Activated CD8-positive, alpha-beta T cell treated with anti-CD3 and anti-CD28 coated beads, Interleukin-2, amount 10 ng/mL, durations not matched to agents 7 days and 5 days (primary cell): Measurements from ENCODE around the gene ITGAE. TPM values are rescaled to one million over a fixed set of nuclear protein-coding genes. Genes with fewer than 3 reads are reported as not detected.
"Not testable (repeated sequence)": the region's sequence is repeated elsewhere in the genome, so short reads cannot be mapped to it uniquely, and the experiment has no call there.

Source experiments
- ATAC-seq: fragments of 150-1000 bp; cut with Tn5 transposase; one replicate; pipeline ENCODE4 v1.10.0; 2021; ENCODE audit warnings: moderate library complexity
- CTCF ChIA-PET: fragments of 350-600 bp; sonication (Branson Sonifier 250); formaldehyde crosslinking; loops from one replicate; lab custom pipeline; 2021; ENCODE audit warnings: antibody characterized with exemption; lab: Charles Lee
- POLR2A ChIA-PET: fragments of 350-600 bp; sonication (Branson Sonifier 250); formaldehyde crosslinking; loops from one replicate; lab custom pipeline; 2021; ENCODE audit warnings: antibody characterized with exemption; lab: Charles Lee
- DNase-seq: peaks from one replicate; pipeline ENCODE4 v3.0.0-alpha.2; 2020
- H3K27ac Mint-ChIP-seq: one replicate; pipeline ENCODE4 v1.8.0; 2021; ENCODE audit warnings: mild to moderate bottlenecking, mixed read lengths
- H3K27me3 Mint-ChIP-seq: one replicate; pipeline ENCODE4 v1.8.0; 2021; ENCODE audit warnings: low read depth, mixed read lengths
- H3K36me3 Mint-ChIP-seq: one replicate; pipeline ENCODE4 v1.8.0; 2021; ENCODE audit warnings: low read depth, mixed read lengths
- H3K4me1 Mint-ChIP-seq: one replicate; pipeline ENCODE4 v1.8.0; 2021; ENCODE audit warnings: low read depth, mixed read lengths
- H3K4me3 Mint-ChIP-seq: one replicate; pipeline ENCODE4 v1.8.0; 2021; ENCODE audit warnings: mild to moderate bottlenecking, mixed read lengths
- H3K9me3 Mint-ChIP-seq: one replicate; pipeline ENCODE4 v1.8.0; 2022; ENCODE audit warnings: mixed read lengths; ENCODE audit not compliant: insufficient read depth
- total RNA-seq, 2 experiments: library from RNA; stranded (reverse); gene quantifications; one replicate each; pipeline ENCODE4 v1.2.3, GENCODE V29; 2021

The ITGAE gene
- total RNA-seq, 2 experiments from 2014 or later, result 22.9 to 23.2 TPM

GRCh38 chr17:3744014-3744413, 57.0 kb downstream of the ITGAE start:
- POLR2A ChIA-PET, result no interaction called here
- CTCF ChIA-PET, result no interaction called here
- DNase-seq, result no peak
- H3K36me3 Mint-ChIP-seq, result peaks cover 11% of the 10 kb centered on the region
- H3K4me3 Mint-ChIP-seq, result no peak overlapping the region
- ATAC-seq, result no peak
- H3K4me1 Mint-ChIP-seq, result peaks cover 38% of the 10 kb centered on the region
- H3K27ac Mint-ChIP-seq, result no peak overlapping the region
- H3K9me3 Mint-ChIP-seq, result no peaks in the 10 kb centered on the region
- H3K27me3 Mint-ChIP-seq, result peaks cover 5% of the 10 kb centered on the region

- peaks cover 47% of the 10 kb centered on the region for H3K4me1 Mint-ChIP-seq
- CTCF ChIA-PET, result interaction anchor here (0.6 to 9.5 kb wide), 12 partner anchors 9 to 171 kb away, joined by 3 to 456 read pairs (median 4); partner anchors contain the start of gene NCBP3
- H3K36me3 Mint-ChIP-seq, result peaks cover 11% of the 10 kb centered on the region
- H3K27ac Mint-ChIP-seq, result peak overlapping the region; percentile 68
- H3K9me3 Mint-ChIP-seq, result no peaks in the 10 kb centered on the region
- DNase-seq (peak; percentile 48), ATAC-seq (peak; percentile 35)
- peak overlapping the region; percentile 46 for H3K4me3 Mint-ChIP-seq
- H3K27me3 Mint-ChIP-seq, result peaks cover 4% of the 10 kb centered on the region
- POLR2A ChIA-PET, result interaction anchor here (0.8 to 1.8 kb wide), 3 partner anchors 24 to 72 kb away, joined by 3 to 5 read pairs (median 3); partner anchors contain the start of gene EMC6
These were observed 60.3 kb downstream of the ITGAE start for GRCh38 chr17:3740611-3741073.

- DNase-seq (no peak), ATAC-seq (no peak)
- Mint-ChIP-seq H3K27me3 (peaks cover 4% of the 10 kb centered on the region), H3K4me3 (no peak overlapping the region), H3K36me3 (peaks cover 11% of the 10 kb centered on the region), H3K9me3 (no peaks in the 10 kb centered on the region), H3K27ac (peak overlapping the region; percentile 69), H3K4me1 (peaks cover 47% of the 10 kb centered on the region)
- ChIA-PET CTCF (interaction anchor here (0.6 to 9.5 kb wide), 28 partner anchors 10 to 167 kb away, joined by 3 to 456 read pairs (median 15); partner anchors contain the start of genes CAMKK1, ITGAE and NCBP3), POLR2A (interaction anchor here (1.0 to 2.5 kb wide), 7 partner anchors 19 to 106 kb away, joined by 3 to 13 read pairs (median 5); partner anchors contain the start of genes EMC6 and NCBP3)
These were observed 61.4 kb downstream of the ITGAE start for GRCh38 chr17:3739422-3740124.

- ChIA-PET CTCF (interaction anchor here (0.8 to 9.5 kb wide), 41 partner anchors 11 to 176 kb away, joined by 3 to 456 read pairs (median 13); partner anchors contain the start of genes CAMKK1, HASPIN, ITGAE and NCBP3), POLR2A (interaction anchor here (0.7 to 2.5 kb wide), 7 partner anchors 15 to 106 kb away, joined by 3 to 13 read pairs (median 4); partner anchors contain the start of genes HASPIN and NCBP3)
- no peak overlapping the region for H3K4me3 Mint-ChIP-seq
- peak overlapping the region; percentile 69 for H3K27ac Mint-ChIP-seq
- peaks cover 50% of the 10 kb centered on the region for H3K4me1 Mint-ChIP-seq
- DNase-seq (peak; percentile 73), ATAC-seq (peak; percentile 71)
- no peaks in the 10 kb centered on the region for H3K9me3 Mint-ChIP-seq
- peaks cover 4% of the 10 kb centered on the region for H3K27me3 Mint-ChIP-seq
- peaks cover 11% of the 10 kb centered on the region for H3K36me3 Mint-ChIP-seq
These were observed 62.3 kb downstream of the ITGAE start for GRCh38 chr17:3738562-3739295.

DNA sequence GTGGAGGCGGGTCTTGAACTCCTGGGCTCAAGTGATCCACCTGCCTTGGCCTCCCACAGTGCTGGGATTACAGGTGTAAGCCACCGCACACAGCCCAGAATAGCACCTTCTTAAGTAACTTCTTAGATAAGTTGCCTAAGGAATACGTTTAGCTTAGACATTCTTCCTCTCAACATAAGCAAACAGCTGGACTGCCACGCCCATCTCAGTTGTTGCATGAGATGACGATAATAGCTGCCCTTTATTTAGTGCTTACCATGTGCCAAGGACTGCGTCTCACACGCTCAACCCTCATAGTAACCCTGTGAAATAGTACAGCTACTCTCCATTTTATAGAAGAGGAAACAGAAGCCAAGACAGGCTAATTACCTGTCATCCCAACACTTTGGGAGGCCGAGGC, 65.5 kb downstream of the ITGAE start:
- Mint-ChIP-seq H3K27me3 (peaks cover 4% of the 10 kb centered on the region), H3K27ac (no peak overlapping the region), H3K36me3 (peaks cover 5% of the 10 kb centered on the region), H3K9me3 (no peaks in the 10 kb centered on the region), H3K4me3 (no peak overlapping the region), H3K4me1 (peaks cover 33% of the 10 kb centered on the region)
- ChIA-PET CTCF (interaction anchor here (0.9 to 9.5 kb wide), 11 partner anchors 23 to 181 kb away, joined by 3 to 456 read pairs (median 4); partner anchors contain the start of genes NCBP3 and P2RX1), POLR2A (no interaction called here)
- DNase-seq, result no peak
- ATAC-seq, result no peak

DNA sequence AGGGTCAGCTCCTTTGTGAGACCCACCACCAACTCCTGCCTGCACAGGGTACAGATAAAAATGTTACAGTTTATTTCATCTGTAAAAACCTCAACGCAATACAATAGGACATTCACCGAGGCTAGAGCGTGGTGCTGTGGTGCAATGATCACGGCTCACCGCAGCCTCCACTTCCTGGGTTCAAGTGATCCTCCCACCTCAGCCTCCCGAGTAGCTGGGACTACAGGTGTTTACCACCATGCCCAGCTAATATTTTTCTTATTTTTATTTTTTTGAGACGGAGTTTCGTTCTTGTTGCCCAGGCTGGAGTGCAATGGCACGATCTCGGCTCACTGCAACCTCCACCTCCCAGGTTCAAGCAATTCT, 66.1 kb downstream of the ITGAE start:
- peaks cover 27% of the 10 kb centered on the region for H3K4me1 Mint-ChIP-seq
- ATAC-seq, H3K36me3 Mint-ChIP-seq, DNase-seq, H3K27me3 Mint-ChIP-seq, H3K4me3 Mint-ChIP-seq, H3K9me3 Mint-ChIP-seq, POLR2A ChIA-PET, H3K27ac Mint-ChIP-seq: not testable (repeated sequence)
- CTCF ChIA-PET, result interaction anchor here (0.9 to 9.5 kb wide), 7 partner anchors 22 to 182 kb away, joined by 3 to 456 read pairs (median 6); partner anchors contain the start of genes NCBP3 and P2RX1

DNA sequence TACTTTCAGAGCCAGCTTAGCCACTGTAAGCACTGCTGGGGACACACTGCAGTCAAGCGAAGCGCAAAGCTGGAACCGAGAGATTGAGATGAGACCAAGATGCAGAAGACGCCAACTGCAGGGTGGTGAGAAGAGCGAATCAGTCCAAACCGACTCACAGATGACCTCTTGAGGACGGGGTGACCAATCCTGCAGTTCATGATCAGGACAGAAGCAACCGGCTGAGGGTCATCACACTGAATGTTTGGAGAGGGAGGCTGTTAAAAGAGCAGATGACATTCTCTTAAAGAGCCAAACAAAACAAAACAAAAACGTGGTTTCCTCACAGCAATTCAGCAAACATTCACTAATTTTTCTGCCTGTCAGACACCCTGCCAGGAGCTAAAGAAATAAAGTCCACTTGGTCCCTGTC, 68.8 kb downstream of the ITGAE start:
- ATAC-seq (no peak), DNase-seq (no peak)
- Mint-ChIP-seq H3K27me3 (peaks cover 4% of the 10 kb centered on the region), H3K27ac (no peak overlapping the region), H3K36me3 (peaks cover 17% of the 10 kb centered on the region), H3K9me3 (no peaks in the 10 kb centered on the region), H3K4me1 (peaks cover 10% of the 10 kb centered on the region), H3K4me3 (no peak overlapping the region)
- ChIA-PET CTCF (interaction anchor here (0.6 to 9.5 kb wide), 4 partner anchors 96 to 685 kb away, joined by 3 to 456 read pairs (median 72); partner anchors contain the start of gene NCBP3), POLR2A (interaction anchor here (1.2 to 2.3 kb wide), 2 partner anchors 8 to 49 kb away, joined by 4 to 5 read pairs; partner anchors contain the start of gene HASPIN)

- Mint-ChIP-seq H3K36me3 (peaks cover 26% of the 10 kb centered on the region), H3K4me1 (peaks cover 19% of the 10 kb centered on the region), H3K27ac (no peak overlapping the region), H3K27me3 (no peaks in the 10 kb centered on the region), H3K9me3 (no peaks in the 10 kb centered on the region), H3K4me3 (no peak overlapping the region)
- DNase-seq (no peak), ATAC-seq (no peak)
- ChIA-PET CTCF (no interaction called here), POLR2A (no interaction called here)
These were observed 70.0 kb downstream of the ITGAE start for GRCh38 chr17:3730881-3731429.

DNA sequence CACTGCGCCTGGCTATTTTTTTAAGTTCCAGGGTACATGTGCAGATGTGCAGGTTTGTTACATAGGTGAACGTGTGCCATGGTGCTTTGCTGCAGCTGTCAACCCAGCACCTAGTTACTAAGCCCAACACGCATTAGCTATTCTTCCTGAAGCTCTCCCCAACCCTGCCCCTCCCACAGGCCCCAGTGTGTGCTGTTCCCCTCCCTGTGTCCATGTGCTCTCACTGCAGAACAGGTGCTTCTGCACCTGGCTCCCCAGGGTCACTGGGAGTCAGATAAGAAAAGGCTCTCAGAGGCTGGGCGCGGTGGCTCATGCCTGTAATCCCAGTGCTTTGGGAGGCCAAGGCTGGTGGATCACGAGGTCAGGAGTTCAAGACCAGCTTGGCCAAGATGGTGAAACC, 71.1 kb downstream of the ITGAE start:
- Mint-ChIP-seq H3K9me3 (no peaks in the 10 kb centered on the region), H3K4me3 (no peak overlapping the region), H3K36me3 (peaks cover 37% of the 10 kb centered on the region), H3K4me1 (peaks cover 29% of the 10 kb centered on the region), H3K27ac (no peak overlapping the region), H3K27me3 (no peaks in the 10 kb centered on the region)
- DNase-seq (no peak), ATAC-seq (no peak)
- ChIA-PET POLR2A (interaction anchor here (0.6 kb wide), 2 partner anchors 19 to 99 kb away, joined by 3 to 4 read pairs; no protein-coding TSS in a partner anchor), CTCF (interaction anchor here (0.9 to 1.3 kb wide), 3 partner anchors 47 to 114 kb away, joined by 3 to 4 read pairs (median 4); no protein-coding TSS in a partner anchor)

GRCh38 chr17:3728099-3728498, 72.9 kb downstream of the ITGAE start:
- H3K4me3 Mint-ChIP-seq, DNase-seq, H3K9me3 Mint-ChIP-seq, ATAC-seq, H3K27me3 Mint-ChIP-seq, H3K27ac Mint-ChIP-seq: not testable (repeated sequence)
- Mint-ChIP-seq H3K4me1 (peaks cover 32% of the 10 kb centered on the region), H3K36me3 (peaks cover 46% of the 10 kb centered on the region)
- POLR2A ChIA-PET, result interaction anchor here (0.9 to 1.3 kb wide), 2 partner anchors 9 to 99 kb away, joined by 3 read pairs; no protein-coding TSS in a partner anchor
- CTCF ChIA-PET, result interaction anchor here (0.7 to 4.5 kb wide), 8 partner anchors 11 to 276 kb away, joined by 3 to 45 read pairs (median 3); partner anchors contain the start of gene NCBP3
